WTC11 (cell line): ENCODE data around the gene TCF7. TPM values are rescaled to one million over a fixed set of nuclear protein-coding genes. Genes with fewer than 3 reads are reported as not detected.

Source experiments
- ATAC-seq: fragments of 200-7000 bp; cut with Tn5 transposase; 2 replicates; pipeline ENCODE4 v1.10.0; 2021; ENCODE audit warnings: mild to moderate bottlenecking, moderate library complexity
- CTCF ChIA-PET: fragments of 300-600 bp; sonication (Branson Sonifier 250); formaldehyde crosslinking; loops from one replicate; lab custom pipeline; 2021; ENCODE audit warnings: antibody characterized with exemption; lab: Charles Lee
- POLR2A ChIA-PET: fragments of 350-600 bp; sonication (Branson Sonifier 250); formaldehyde crosslinking; loops from one replicate; lab custom pipeline; 2021; ENCODE audit warnings: antibody characterized with exemption; lab: Charles Lee
- DNase-seq: peaks from one replicate; pipeline ENCODE4 v3.0.0; 2021; ENCODE audit warnings: low spot score
- H3K27ac Mint-ChIP-seq: 2 replicates; pipeline ENCODE4 v1.8.0; 2021; ENCODE audit warnings: mixed read lengths
- H3K27me3 Mint-ChIP-seq: 2 replicates; pipeline ENCODE4 v1.8.0; 2021; ENCODE audit warnings: low read depth, mild to moderate bottlenecking, moderate library complexity, mixed read lengths
- H3K36me3 Mint-ChIP-seq: 2 replicates; pipeline ENCODE4 v1.8.0; 2021; ENCODE audit warnings: mixed read lengths
- H3K4me1 Mint-ChIP-seq: 2 replicates; pipeline ENCODE4 v1.8.0; 2022; ENCODE audit warnings: mixed read lengths
- H3K4me3 Mint-ChIP-seq: 2 replicates; pipeline ENCODE4 v1.8.0; 2021; ENCODE audit warnings: mild to moderate bottlenecking, moderate library complexity, mixed read lengths
- H3K9me3 Mint-ChIP-seq: 2 replicates; pipeline ENCODE4 v1.8.0; 2021; ENCODE audit warnings: mixed read lengths
- CREB1 ChIP-seq: sonication (generic); formaldehyde crosslinking; IDR thresholded peaks from 2 replicates; pipeline ENCODE4 v1.8.0; 2023; ENCODE audit warnings: mild to moderate bottlenecking, missing genetic modification reagents
- ESRRA ChIP-seq: sonication (generic); formaldehyde crosslinking; IDR thresholded peaks from 2 replicates; pipeline ENCODE4 v1.8.1; 2022; ENCODE audit warnings: mild to moderate bottlenecking, missing genetic modification reagents, borderline replicate concordance
- GRHL2 ChIP-seq: fragments of 250-450 bp; sonication (Bioruptor Pico); IDR thresholded peaks from 2 replicates; pipeline ENCODE4 v1.8.0; 2022; ENCODE audit warnings: mild to moderate bottlenecking, moderate library complexity; ENCODE audit not compliant: insufficient replicate concordance, severe bottlenecking
- JUN ChIP-seq: sonication (generic); formaldehyde crosslinking; IDR thresholded peaks from 2 replicates; pipeline ENCODE4 v1.8.0; 2023; ENCODE audit warnings: mild to moderate bottlenecking, missing genetic modification reagents
- SP1 ChIP-seq: sonication (generic); formaldehyde crosslinking; conservative IDR thresholded peaks from 2 replicates; pipeline ENCODE4 v1.8.1; 2022; ENCODE audit warnings: missing genetic modification reagents
- ZNF121 ChIP-seq: sonication (generic); formaldehyde crosslinking; IDR thresholded peaks from 2 replicates; pipeline ENCODE4 v1.8.0; 2023; ENCODE audit warnings: missing genetic modification reagents
- ZNF232 ChIP-seq: sonication (generic); formaldehyde crosslinking; IDR thresholded peaks from 2 replicates; pipeline ENCODE4 v1.8.0; 2022; ENCODE audit warnings: mild to moderate bottlenecking, missing genetic modification reagents
- ZNF317 ChIP-seq: sonication (generic); formaldehyde crosslinking; IDR thresholded peaks from 2 replicates; pipeline ENCODE4 v1.8.1; 2023; ENCODE audit warnings: low read depth, mild to moderate bottlenecking, moderate library complexity, missing genetic modification reagents, borderline replicate concordance
- total RNA-seq: library from RNA; stranded (reverse); gene quantifications from 3 replicates; pipeline ENCODE4 v1.2.3, GENCODE V29; 2021
- TF ChIP-seq, protein P1 (sequence below): fragments of 250-450 bp; sonication (Bioruptor Pico); IDR thresholded peaks from 2 replicates; pipeline ENCODE4 v1.9.0; 2021; ENCODE audit warnings: mild to moderate bottlenecking
- TF ChIP-seq, protein P2 (sequence below): fragments of 250-450 bp; sonication (Bioruptor Pico); IDR thresholded peaks from 2 replicates; pipeline ENCODE4 v1.9.0; 2021; ENCODE audit warnings: moderate library complexity, mild to moderate bottlenecking, inconsistent platforms, borderline replicate concordance
- TF ChIP-seq, protein P3 (sequence below): sonication (generic); formaldehyde crosslinking; IDR thresholded peaks from 2 replicates; pipeline ENCODE4 v1.8.1; 2023; ENCODE audit warnings: mild to moderate bottlenecking, moderate library complexity, missing genetic modification reagents
- TF ChIP-seq, protein P4 (sequence below): sonication (generic); formaldehyde crosslinking; IDR thresholded peaks from 2 replicates; pipeline ENCODE4 v1.8.0; 2023; ENCODE audit warnings: missing genetic modification reagents, mild to moderate bottlenecking, borderline replicate concordance
- TF ChIP-seq, protein P5 (sequence below): sonication (generic); formaldehyde crosslinking; IDR thresholded peaks from 2 replicates; pipeline ENCODE4 v1.8.0; 2022; ENCODE audit warnings: mild to moderate bottlenecking, missing genetic modification reagents

The TCF7 gene
- total RNA-seq, 1 experiment from 2014 or later = 11.3 TPM

DNA sequence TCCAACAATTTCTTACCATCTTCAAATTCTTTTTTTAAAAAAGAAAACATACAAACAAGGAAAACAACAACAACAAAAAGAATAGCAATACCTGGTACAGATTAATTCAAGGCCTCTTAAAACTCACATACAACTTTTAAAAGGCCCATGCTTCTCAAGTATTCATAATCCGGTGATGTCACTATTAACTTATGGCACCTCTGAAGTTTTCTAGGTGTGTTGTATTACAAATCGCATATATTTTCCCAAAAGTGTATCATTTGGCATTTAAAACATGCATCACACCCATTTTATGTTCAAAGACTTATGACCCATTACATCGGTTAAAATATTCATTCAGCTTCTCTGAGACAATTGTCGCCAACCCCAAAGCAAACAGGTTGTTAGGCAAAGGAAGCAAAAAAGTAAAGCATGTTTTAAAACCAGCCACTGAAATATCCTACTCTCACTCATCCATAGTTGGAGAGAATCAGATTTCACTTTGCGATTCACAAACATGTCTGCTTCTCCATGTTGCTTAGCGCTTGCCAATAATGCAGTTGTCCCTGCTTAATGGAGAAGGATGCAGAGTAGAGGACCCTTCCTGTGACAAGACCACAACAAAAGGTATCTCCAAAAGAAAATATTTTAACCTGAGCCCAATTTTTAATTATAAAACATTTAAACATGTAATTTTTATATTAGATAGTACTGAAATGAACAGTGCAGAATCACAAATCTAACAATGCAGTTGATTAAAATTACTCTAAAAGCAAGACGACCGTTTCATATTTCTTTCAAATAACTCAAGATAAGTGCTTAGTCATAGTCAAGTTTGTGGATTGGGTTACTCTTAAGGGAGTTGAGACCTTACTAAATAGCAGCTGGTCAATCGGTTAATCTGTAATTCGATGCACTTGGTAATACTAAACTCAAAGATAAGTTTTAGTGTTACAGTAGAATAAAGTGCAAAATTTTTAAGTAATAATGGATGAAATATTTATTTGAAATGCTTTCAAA lies 60.7 kb downstream of the TCF7 start:
- Mint-ChIP-seq H3K27me3 (no peaks in the 10 kb centered on the region), H3K27ac (no peak overlapping the region; the same call in 1 of the 2 replicates), H3K9me3 (no peaks in the 10 kb centered on the region), H3K36me3 (peaks cover 35% of the 10 kb centered on the region), H3K4me3 (peak overlapping the region; percentile 93), H3K4me1 (peaks cover 15% of the 10 kb centered on the region)
- TF ChIP-seq ZNF317 (CRISPR knock-in tag) (no peak), GRHL2 (CRISPR knock-in tag) (no peak)
- no peak for ATAC-seq
- ChIA-PET POLR2A (interaction anchor here (0.9 to 2.7 kb wide), 3 partner anchors 13 to 583 kb away, joined by 3 to 26 read pairs (median 3); partner anchors contain the start of genes DDX46 and PPP2CA), CTCF (interaction anchor here (1.1 kb wide), 1 partner anchor 136 kb away, joined by 3 read pairs; no protein-coding TSS in a partner anchor)
- DNase-seq = no peak

DNA sequence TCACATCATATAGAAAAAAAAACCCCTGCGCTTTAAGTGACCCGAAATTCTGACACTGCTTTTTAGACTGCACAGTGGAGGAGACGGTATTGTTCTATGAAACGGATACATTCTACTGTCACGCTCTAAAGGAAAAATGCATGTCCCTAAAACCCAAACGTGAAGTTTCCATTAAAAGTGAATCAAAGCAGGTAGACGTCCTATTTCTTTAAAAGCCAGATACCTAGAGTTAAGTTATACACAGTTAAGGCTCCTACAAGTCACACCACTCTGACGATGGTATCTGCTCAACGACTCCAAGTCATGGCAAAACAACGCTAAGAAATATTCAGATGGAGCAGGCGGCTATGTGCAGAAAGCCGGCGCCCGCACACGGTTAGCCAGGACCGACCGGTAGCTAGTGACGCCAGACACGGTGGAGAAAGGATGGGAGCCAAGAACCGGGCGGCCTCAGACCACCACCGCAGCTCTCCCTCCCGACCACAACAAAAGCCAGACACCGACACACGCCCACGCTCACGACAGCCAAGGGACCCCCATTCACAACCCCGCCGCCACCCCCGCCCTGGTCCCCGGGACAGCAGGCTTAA lies 61.5 kb downstream of the TCF7 start:
- H3K9me3 Mint-ChIP-seq = no peaks in the 10 kb centered on the region
- TF ChIP-seq, protein P1, sequence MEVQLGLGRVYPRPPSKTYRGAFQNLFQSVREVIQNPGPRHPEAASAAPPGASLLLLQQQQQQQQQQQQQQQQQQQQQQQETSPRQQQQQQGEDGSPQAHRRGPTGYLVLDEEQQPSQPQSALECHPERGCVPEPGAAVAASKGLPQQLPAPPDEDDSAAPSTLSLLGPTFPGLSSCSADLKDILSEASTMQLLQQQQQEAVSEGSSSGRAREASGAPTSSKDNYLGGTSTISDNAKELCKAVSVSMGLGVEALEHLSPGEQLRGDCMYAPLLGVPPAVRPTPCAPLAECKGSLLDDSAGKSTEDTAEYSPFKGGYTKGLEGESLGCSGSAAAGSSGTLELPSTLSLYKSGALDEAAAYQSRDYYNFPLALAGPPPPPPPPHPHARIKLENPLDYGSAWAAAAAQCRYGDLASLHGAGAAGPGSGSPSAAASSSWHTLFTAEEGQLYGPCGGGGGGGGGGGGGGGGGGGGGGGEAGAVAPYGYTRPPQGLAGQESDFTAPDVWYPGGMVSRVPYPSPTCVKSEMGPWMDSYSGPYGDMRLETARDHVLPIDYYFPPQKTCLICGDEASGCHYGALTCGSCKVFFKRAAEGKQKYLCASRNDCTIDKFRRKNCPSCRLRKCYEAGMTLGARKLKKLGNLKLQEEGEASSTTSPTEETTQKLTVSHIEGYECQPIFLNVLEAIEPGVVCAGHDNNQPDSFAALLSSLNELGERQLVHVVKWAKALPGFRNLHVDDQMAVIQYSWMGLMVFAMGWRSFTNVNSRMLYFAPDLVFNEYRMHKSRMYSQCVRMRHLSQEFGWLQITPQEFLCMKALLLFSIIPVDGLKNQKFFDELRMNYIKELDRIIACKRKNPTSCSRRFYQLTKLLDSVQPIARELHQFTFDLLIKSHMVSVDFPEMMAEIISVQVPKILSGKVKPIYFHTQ (CRISPR knock-in tag) = no peak
- TF ChIP-seq, all 79 proteins: peak for 0
- Mint-ChIP-seq H3K36me3 (peaks cover 26% of the 10 kb centered on the region), H3K4me1 (peaks cover 15% of the 10 kb centered on the region), H3K4me3 (peak overlapping the region; percentile 93), H3K27me3 (no peaks in the 10 kb centered on the region), H3K27ac (peak overlapping the region; percentile 94)
- ATAC-seq = peak; percentile 9
- POLR2A ChIA-PET = interaction anchor here (0.5 to 2.7 kb wide), 9 partner anchors 12 to 582 kb away, joined by 3 to 26 read pairs (median 3); partner anchors contain the start of genes DDX46 and PPP2CA
- DNase-seq = no peak
- CTCF ChIA-PET = interaction anchor here (0.9 to 1.2 kb wide), 3 partner anchors 36 to 137 kb away, joined by 3 to 4 read pairs (median 3); no protein-coding TSS in a partner anchor

DNA sequence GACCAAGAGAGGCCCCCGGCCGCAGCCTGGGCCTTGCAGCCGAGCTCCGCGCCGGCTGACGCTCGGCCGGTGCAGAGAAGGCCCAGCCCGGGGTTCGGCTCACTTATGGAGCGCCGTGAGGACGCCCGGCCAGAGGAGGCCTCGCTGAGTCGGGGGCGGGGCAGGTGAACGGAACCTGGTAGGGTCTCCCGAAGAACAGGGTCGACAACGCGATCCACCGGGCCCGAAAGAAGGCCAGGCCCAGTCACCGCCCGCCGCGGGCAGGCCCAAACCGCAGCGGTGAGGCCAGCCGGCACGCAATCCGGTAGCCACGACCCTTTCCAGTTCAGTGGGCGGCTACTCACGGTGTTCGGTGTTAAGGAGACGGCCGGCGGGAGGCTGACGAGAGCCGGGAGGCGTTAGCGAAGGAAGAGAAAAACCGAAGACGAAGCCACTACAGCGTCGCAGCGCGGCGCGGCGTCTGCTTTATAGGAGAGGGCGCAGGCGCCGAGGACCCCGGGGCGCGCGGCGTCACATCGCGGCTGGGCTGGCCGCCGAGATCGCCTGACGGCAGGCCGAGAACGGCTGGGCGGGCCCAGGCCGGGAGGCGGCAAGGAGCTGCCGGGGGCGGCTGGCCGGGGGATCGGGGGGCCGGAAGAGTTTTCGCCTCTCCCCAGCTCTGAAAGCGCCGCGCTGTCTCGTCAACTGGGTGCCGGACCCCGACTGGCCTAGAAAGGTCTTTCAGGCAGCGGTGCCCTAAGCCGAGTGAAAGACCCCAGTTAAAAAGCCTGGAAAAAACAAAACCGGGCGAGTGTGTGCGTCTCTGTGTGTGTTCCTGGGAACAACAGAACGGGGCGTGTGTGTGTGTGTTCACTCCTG lies 62.3 kb downstream of the TCF7 start, which contains the start of gene SKP1:
Gene SKP1 (minus strand): TSS at position 440 of the 858 bp plus-strand sequence. CDS start 2,928 bp downstream, outside the sequence.
- Mint-ChIP-seq H3K9me3 (no peaks in the 10 kb centered on the region), H3K4me1 (peaks cover 15% of the 10 kb centered on the region), H3K27ac (peak within 1 kb of the TSS; percentile 98), H3K27me3 (no peaks in the 10 kb centered on the region), H3K36me3 (peaks cover 19% of the 10 kb centered on the region), H3K4me3 (peak within 1 kb of the TSS; percentile 93)
- ChIA-PET POLR2A (interaction anchor here (0.6 to 2.7 kb wide), 10 partner anchors 9 to 581 kb away, joined by 3 to 26 read pairs (median 3); partner anchors contain the start of genes DDX46 and PPP2CA), CTCF (interaction anchor here (0.9 to 1.4 kb wide), 6 partner anchors 36 to 180 kb away, joined by 3 to 6 read pairs (median 4); no protein-coding TSS in a partner anchor)
- ATAC-seq = peak; percentile 80
- peak; percentile 78 for DNase-seq
- TF ChIP-seq SP1 (CRISPR knock-in tag) = peak; percentile 58
- TF ChIP-seq, protein P2, sequence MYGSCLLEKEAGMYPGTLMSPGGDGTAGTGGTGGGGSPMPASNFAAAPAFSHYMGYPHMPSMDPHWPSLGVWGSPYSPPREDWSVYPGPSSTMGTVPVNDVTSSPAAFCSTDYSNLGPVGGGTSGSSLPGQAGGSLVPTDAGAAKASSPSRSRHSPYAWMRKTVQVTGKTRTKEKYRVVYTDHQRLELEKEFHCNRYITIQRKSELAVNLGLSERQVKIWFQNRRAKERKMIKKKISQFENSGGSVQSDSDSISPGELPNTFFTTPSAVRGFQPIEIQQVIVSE (CRISPR knock-in tag) = no peak
- TF ChIP-seq, protein P3, sequence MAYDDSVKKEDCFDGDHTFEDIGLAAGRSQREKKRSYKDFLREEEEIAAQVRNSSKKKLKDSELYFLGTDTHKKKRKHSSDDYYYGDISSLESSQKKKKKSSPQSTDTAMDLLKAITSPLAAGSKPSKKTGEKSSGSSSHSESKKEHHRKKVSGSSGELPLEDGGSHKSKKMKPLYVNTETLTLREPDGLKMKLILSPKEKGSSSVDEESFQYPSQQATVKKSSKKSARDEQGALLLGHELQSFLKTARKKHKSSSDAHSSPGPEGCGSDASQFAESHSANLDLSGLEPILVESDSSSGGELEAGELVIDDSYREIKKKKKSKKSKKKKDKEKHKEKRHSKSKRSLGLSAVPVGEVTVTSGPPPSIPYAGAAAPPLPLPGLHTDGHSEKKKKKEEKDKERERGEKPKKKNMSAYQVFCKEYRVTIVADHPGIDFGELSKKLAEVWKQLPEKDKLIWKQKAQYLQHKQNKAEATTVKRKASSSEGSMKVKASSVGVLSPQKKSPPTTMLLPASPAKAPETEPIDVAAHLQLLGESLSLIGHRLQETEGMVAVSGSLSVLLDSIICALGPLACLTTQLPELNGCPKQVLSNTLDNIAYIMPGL (CRISPR knock-in tag) = peak; percentile 98
- TF ChIP-seq, protein P4, sequence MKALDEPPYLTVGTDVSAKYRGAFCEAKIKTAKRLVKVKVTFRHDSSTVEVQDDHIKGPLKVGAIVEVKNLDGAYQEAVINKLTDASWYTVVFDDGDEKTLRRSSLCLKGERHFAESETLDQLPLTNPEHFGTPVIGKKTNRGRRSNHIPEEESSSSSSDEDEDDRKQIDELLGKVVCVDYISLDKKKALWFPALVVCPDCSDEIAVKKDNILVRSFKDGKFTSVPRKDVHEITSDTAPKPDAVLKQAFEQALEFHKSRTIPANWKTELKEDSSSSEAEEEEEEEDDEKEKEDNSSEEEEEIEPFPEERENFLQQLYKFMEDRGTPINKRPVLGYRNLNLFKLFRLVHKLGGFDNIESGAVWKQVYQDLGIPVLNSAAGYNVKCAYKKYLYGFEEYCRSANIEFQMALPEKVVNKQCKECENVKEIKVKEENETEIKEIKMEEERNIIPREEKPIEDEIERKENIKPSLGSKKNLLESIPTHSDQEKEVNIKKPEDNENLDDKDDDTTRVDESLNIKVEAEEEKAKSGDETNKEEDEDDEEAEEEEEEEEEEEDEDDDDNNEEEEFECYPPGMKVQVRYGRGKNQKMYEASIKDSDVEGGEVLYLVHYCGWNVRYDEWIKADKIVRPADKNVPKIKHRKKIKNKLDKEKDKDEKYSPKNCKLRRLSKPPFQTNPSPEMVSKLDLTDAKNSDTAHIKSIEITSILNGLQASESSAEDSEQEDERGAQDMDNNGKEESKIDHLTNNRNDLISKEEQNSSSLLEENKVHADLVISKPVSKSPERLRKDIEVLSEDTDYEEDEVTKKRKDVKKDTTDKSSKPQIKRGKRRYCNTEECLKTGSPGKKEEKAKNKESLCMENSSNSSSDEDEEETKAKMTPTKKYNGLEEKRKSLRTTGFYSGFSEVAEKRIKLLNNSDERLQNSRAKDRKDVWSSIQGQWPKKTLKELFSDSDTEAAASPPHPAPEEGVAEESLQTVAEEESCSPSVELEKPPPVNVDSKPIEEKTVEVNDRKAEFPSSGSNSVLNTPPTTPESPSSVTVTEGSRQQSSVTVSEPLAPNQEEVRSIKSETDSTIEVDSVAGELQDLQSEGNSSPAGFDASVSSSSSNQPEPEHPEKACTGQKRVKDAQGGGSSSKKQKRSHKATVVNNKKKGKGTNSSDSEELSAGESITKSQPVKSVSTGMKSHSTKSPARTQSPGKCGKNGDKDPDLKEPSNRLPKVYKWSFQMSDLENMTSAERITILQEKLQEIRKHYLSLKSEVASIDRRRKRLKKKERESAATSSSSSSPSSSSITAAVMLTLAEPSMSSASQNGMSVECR (CRISPR knock-in tag) = peak; percentile 93
- TF ChIP-seq, protein P5, sequence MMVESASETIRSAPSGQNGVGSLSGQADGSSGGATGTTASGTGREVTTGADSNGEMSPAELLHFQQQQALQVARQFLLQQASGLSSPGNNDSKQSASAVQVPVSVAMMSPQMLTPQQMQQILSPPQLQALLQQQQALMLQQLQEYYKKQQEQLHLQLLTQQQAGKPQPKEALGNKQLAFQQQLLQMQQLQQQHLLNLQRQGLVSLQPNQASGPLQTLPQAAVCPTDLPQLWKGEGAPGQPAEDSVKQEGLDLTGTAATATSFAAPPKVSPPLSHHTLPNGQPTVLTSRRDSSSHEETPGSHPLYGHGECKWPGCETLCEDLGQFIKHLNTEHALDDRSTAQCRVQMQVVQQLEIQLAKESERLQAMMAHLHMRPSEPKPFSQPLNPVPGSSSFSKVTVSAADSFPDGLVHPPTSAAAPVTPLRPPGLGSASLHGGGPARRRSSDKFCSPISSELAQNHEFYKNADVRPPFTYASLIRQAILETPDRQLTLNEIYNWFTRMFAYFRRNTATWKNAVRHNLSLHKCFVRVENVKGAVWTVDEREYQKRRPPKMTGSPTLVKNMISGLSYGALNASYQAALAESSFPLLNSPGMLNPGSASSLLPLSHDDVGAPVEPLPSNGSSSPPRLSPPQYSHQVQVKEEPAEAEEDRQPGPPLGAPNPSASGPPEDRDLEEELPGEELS (CRISPR knock-in tag) = peak; percentile 94
- TF ChIP-seq CREB1 (CRISPR knock-in tag) = peak; percentile 51
- peak; percentile 73; the same call in 1 of the 2 replicates for TF ChIP-seq JUN (CRISPR knock-in tag)
- TF ChIP-seq ESRRA (CRISPR knock-in tag) = peak; percentile 55; the same call in 1 of the 2 replicates
- 0 out of 2 replicates have a peak, but pooled peaks have one; percentile 43 for TF ChIP-seq ZNF232 (CRISPR knock-in tag)
- peak; percentile 99 for TF ChIP-seq ZNF121 (CRISPR knock-in tag)
